ENCODE data around the gene LRRIQ3.
A peak's percentile ranks its signal among the peaks of the same experiment; 100 is the strongest.
"Not testable (repeated sequence)": the region's sequence is repeated elsewhere in the genome, so short reads cannot be mapped to it uniquely, and the experiment has no call there.

LRRIQ3 gene

GRCh38 chr1:74197657-74198552 lies at the start of gene LRRIQ3, which contains the start of gene FPGT:
LRRIQ3 (minus strand) TSS chr1:74198176; CDS start chr1:74183684, 14,492 bp downstream.
FPGT (plus strand) TSS chr1:74198242; CDS start chr1:74198279, 37 bp downstream.
- peak; percentile 93 for DNase-seq

GRCh38 chr1:74246315-74246714 lies 48.3 kb upstream of the LRRIQ3 start:
- no peak for DNase-seq

- no peak for DNase-seq
Measured at GRCh38 chr1:74245168-74245772, 47.3 kb upstream of the LRRIQ3 start.

- DNase-seq, result no peak
Measured at GRCh38 chr1:74237787-74238186, 39.8 kb upstream of the LRRIQ3 start.

GRCh38 chr1:74237035-74237434 lies 39.1 kb upstream of the LRRIQ3 start:
- no peak for DNase-seq

- no peak for DNase-seq
Measured at GRCh38 chr1:74236440-74236839, 38.5 kb upstream of the LRRIQ3 start.

GRCh38 chr1:74235153-74235552 lies 37.2 kb upstream of the LRRIQ3 start, which contains the start of gene TNNI3K:
TNNI3K (plus strand) TSS chr1:74235387; CDS start chr1:74235452, 65 bp downstream.
- DNase-seq, result no peak

GRCh38 chr1:74223453-74223852 lies 25.5 kb upstream of the LRRIQ3 start:
- DNase-seq, result no peak

- DNase-seq, result no peak
Measured at GRCh38 chr1:74222701-74223100, 24.7 kb upstream of the LRRIQ3 start.

GRCh38 chr1:74215229-74215628 lies 17.3 kb upstream of the LRRIQ3 start:
- DNase-seq, result no peak

- no peak for DNase-seq
Measured at GRCh38 chr1:74205266-74205665, 7.3 kb upstream of the LRRIQ3 start.

- DNase-seq, result no peak
Measured at GRCh38 chr1:74199504-74199903, 1.5 kb upstream of the LRRIQ3 start.

GRCh38 chr1:74197255-74197654 lies 721 bp downstream of the LRRIQ3 start:
- no peak for DNase-seq

- no peak for DNase-seq
Measured at GRCh38 chr1:74195339-74195738, 2.6 kb downstream of the LRRIQ3 start.

- DNase-seq, result no peak
Measured at GRCh38 chr1:74193908-74194307, 4.1 kb downstream of the LRRIQ3 start.

GRCh38 chr1:74180490-74180889 lies 17.5 kb downstream of the LRRIQ3 start:
- DNase-seq, result no peak

GRCh38 chr1:74174423-74174822 lies 23.6 kb downstream of the LRRIQ3 start:
- DNase-seq, result not testable (repeated sequence)

- no peak for DNase-seq
Measured at GRCh38 chr1:74162333-74162732, 35.6 kb downstream of the LRRIQ3 start.

GRCh38 chr1:74161497-74161896 lies 36.5 kb downstream of the LRRIQ3 start:
- no peak for DNase-seq

GRCh38 chr1:74160046-74160445 lies 37.9 kb downstream of the LRRIQ3 start:
- DNase-seq, result no peak

GRCh38 chr1:74145086-74145485 lies 52.9 kb downstream of the LRRIQ3 start:
- no peak for DNase-seq

GRCh38 chr1:74117370-74117769 lies 80.6 kb downstream of the LRRIQ3 start:
- not testable (repeated sequence) for DNase-seq

GRCh38 chr1:74113333-74113732 lies 84.6 kb downstream of the LRRIQ3 start:
- no peak for DNase-seq

- no peak for DNase-seq
Measured at GRCh38 chr1:74107394-74107793, 90.6 kb downstream of the LRRIQ3 start.

Data from stimulated activated CD4-positive, alpha-beta T cell treated with anti-CD3 and anti-CD28 coated beads, Interleukin-1b, Interleukin-23, amount 100 ng/mL, for 48 hours (primary cell).